ENCODE data around the gene ADAMTS19.

ADAMTS19 gene

DNA sequence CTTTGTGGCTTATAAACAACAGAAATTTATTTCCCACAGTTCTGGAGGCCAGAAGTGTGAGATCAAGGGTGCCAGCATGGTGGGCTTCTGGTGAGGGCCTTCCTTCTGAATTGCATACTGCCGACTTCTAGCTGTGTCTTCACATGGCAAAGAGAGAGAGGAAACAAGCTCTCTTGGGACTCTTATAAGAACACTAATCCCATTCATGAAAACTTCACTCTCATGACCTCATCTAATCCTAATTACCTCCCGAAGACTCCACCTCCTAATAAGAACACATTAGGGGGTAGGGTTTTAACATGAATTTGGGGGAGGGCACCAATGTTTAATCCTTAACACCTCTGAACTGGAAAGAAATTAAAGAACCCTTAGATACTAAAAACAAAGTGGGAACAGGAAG lies 211.9 kb downstream of the ADAMTS19 start:
- no peak for DNase-seq (ENCODE audit: low spot score)

DNA sequence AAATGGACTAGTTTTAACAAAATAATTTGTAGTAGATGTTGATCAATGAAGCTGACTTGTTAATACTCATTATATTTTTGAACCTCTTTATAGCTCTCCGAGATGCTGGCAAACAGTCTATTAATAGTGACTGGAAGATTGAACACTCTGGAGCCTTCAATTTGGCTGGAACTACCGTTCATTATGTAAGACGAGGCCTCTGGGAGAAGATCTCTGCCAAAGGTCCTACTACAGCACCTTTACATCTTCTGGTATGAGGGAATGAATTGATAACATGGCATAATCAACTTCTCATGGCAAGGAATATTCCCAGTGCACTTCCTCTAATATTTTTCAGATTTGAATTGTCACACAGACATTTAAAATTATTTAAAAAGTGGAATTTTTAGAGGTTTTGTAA lies 219.6 kb downstream of the ADAMTS19 start:
- DNase-seq (ENCODE audit: low spot score) = no peak

DNA sequence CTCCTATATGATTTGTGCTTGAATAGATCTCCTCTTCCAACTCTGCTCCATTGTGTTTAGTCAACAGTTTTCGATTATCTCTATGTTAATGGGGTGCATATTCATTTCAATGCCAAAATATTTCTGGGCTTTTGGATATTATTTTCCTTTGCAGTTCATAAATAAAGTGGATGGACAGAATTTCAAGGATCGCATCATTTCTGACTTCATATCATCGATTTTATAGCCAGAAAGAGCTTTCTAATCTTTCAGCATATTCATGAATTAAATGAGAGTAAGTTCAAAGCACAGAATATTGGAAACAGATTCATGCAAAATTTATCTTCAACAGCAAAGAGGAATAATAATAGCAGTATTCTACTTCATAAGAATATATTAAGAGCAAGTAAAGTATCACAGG lies 227.8 kb downstream of the ADAMTS19 start:
- DNase-seq (ENCODE audit: low spot score) = no peak

DNA sequence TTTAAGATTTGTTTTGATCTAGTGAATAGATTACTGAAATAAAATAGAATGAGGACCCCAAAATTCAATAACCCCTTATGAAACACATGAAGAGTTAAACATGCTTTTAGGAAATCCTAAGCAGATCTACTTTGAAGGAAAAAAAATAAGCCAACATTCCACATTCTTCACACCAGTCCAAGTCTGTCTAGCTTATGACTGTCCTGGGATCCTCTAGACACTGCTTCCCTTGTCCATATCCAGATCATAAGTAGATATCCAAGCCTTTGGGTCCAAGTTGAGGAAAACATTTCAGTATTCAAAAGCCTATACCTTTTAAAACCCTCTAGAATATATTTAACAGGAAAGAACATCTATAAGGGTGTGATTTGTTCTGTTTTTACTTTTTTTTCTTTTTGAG lies 228.9 kb downstream of the ADAMTS19 start:
- DNase-seq (ENCODE audit: low spot score) = no peak

DNA sequence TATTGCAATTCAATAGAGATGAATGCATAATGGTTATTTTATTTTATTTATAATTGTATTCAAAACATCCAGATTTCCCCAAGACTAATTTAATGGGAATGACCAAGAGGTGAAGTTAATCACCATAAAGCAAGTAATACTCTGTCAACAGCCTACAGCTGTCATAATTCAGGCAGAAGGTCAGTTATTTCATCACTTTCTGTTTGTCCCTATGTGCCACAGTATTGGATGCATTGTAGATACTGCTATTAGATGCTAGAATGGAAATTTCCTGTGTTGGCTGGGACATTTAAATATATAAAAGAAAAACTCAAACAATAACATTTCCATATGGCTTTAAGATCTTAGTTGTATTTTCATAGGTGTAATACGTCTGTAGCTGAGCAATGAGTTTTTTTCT lies 231.1 kb downstream of the ADAMTS19 start:
- no peak for DNase-seq (ENCODE audit: low spot score)

DNA sequence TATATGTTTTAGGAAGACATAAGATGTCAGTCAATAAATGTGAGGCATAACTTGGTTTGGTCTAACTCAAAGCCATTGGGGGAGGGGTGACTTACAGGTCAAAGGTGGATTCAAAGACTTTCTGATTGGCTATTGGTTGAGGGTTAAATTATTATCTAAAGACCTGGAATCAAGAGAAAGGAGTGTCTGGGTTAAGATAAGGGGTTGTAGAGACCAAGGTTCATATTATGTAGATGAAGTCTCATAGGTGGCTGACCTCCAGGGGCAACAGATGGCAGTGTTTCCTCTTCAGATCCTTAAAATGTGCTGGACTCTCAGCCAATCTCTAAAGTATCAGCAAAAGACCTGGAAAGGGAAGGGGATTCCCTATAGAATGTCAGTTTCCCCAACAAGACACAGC lies 236.5 kb downstream of the ADAMTS19 start:
- no peak for DNase-seq (ENCODE audit: low spot score)

DNA sequence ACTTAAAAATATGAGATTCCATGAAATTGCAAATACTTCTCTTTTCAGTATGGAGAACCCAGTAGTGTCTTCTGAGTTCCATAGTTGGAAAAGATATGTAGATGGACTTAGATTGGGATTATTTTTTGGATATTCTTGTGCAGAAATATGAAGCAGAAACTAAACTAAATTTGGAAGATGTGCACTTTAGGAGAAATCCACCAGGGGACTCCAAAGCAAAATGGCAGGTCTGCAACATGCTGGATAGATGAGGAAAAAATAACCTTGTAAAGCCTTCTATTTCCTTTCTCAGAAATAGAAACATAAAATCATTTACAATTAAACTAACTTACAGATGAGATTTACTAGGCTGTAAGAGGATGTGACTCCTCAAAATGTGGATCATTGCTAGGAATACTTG lies 238.6 kb downstream of the ADAMTS19 start:
- DNase-seq (ENCODE audit: low spot score) = peak; percentile 14

DNA sequence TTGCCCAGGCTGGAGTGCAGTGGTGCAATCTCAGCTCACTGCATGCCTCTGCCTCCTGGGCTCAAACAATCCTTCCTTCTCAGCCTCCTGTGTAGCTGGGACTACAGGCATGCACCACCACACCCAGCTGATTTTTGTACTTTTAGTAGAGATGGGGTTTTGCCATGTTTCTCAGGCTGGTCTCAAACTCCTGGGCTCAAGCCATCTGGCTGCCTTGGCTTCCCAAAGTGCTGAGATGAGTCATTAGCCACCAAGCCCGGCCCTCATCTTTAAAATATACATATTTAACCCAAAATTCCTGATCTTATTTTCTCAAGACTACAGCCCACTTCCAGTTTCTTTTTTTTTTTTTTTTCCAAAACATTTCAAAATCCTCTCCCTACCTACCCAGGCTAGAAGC lies 256.1 kb downstream of the ADAMTS19 start:
- DNase-seq (ENCODE audit: low spot score) = no peak

DNA sequence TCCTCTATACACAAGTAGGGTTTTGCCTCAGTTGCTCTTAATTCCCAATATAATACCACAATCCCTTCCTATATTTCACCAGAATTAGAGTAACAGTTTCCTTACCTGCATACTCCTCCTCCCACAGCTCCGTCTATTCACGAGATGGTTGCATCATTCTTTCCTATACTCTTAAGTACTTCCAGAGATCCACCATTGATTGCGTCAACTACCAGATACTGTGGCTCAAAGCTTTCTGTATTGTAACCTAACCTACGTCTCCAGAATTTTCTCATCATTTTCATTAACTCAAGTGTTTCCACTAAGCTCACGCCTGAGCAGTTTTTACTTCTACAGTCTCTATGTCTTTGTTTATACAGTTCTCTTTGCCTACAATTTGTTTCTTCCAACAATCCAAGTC lies 256.6 kb downstream of the ADAMTS19 start:
- DNase-seq (ENCODE audit: low spot score) = no peak

DNA sequence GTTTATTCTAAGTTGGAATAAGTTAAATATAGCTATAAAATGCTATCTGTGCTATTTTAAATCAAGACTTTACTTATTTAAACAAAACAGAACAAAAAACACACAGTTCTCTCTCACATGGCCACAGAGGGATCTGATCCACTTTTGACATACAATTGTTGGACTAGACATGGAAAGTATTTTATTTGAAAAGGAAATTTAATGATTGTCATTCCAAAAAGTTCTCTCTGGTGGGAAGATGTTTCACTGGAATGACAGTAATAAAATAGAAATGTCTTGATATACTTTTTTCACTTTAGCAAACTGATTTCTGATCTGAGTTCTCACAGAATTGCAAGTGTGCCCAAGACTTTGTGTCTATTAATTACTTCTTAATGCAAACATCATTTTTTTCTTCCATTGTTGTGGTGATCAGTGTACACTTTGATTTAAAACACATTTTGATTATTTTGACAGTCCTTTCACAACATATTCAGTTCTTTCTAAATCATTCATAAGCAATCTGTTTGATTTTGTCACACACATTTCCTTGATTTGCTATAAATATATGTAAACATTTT lies 257.7 kb downstream of the ADAMTS19 start:
- no peak for DNase-seq (ENCODE audit: low spot score)

DNA sequence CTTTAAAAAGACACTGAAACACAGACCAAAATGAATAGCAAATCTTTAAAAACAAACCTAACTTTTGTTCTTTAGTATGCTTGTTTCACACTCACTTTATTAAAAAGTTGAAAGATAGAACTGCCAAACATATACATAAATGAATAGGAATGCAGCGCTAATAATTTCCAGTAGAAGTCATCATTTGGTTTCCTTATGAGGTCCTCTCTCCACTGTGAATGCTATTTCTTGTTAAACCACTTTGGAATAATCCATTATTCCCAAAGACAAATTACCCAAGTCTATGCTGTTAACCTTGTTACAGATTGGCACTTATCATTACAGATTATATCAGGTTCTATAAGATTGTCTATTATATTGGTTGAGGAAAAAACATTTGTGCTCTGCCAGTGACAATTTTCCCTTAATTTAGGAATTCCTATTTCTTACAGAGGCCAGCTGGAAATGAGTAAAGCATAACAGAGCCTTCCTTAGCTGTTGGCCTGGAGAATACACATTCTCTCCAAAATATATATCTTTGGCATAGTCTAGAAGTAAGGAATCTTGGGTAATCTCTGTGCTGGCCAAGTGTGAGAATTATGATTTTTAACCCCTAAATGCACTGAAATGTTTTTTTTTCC lies 258.5 kb downstream of the ADAMTS19 start:
- no peak for DNase-seq (ENCODE audit: low spot score)

DNA sequence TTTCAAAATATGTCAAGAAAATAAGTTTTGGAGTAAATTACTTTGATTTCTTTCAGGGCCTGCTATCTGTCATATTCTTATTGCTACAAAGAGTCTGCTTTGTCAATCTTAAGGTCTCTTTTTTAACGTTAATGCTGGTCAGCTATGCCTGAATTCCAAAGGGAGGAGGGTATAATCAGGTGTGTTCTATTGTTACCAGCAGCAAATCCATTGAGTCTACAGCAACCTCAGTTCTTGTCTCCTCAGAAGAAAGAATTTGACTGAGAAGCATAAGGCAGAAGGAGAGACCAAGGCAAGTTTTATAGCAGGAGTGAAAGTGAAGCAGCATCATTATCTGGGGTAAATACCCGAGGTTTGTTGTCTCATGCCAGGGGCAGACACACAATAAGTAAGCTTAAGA lies 264.1 kb downstream of the ADAMTS19 start:
- no peak for DNase-seq (ENCODE audit: low spot score)

DNA sequence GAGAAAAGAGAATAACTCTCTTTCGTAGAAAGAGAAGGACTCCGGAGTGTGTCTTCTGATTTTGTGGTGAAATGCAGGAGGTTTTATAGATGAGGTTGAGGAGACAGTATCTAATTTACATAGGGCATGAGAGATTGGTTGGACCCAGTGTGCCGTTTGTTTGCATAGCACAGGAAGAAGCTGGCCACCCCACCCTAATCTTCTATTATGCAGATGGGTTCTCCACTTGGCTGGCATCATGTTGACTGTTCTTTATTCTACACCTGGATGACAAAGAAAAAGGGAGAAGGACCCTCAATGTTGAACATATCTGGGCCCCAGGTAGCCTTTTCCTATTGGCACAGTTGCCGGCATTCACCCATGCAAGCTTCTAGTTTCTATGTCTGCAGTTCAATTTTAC lies 264.5 kb downstream of the ADAMTS19 start:
- DNase-seq (ENCODE audit: low spot score) = no peak

DNA sequence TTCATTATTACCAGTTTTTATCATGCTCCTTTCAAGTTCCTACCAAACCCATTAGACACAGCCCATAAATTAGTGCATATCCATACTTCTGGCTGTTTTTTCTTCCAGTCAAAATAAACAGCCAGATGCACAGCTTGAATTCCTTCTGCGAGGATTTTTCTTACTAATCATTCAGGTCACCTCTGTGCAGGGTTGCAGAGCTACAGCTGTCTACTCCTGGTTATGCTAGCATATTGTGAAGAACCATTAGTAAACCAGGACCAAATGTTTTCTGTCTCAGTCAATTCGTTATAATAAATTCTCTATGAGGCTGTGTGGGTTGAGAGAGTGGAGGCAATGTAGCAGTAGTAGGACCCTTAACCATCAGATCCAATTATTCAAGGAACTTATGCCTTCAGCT lies 279.7 kb downstream of the ADAMTS19 start:
- no peak for DNase-seq (ENCODE audit: low spot score)

DNA sequence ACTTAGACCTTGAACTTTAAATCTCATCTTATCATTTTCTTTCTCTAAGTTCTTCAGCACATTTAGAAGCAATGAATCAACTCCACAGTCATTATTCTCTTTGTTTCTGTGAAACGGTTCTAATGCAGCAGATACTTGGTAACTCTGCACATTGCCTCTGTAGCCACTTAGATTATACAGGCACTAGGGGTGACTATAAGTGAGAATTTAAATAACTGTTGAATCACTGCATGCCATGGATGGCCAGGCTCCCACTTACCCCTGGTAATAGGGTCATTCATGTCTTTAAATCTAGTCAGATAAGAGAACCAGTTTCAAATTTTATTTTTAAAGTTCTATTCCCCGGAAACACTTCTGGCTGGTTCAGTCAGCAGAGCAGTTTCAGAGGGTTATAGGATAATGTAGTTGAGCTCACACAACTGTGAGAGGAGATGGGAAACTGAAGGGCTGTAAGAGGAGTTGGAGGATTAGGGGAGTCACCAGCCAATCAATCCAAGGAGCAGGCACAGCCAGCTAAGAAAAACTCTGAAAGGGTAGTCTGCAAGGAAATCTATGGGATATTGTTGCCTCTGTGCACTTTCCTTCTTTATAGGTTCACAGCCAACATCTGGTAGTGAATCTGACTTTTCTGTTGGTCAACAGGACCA lies 283.6 kb downstream of the ADAMTS19 start:
- no peak for DNase-seq (ENCODE audit: low spot score)

DNA sequence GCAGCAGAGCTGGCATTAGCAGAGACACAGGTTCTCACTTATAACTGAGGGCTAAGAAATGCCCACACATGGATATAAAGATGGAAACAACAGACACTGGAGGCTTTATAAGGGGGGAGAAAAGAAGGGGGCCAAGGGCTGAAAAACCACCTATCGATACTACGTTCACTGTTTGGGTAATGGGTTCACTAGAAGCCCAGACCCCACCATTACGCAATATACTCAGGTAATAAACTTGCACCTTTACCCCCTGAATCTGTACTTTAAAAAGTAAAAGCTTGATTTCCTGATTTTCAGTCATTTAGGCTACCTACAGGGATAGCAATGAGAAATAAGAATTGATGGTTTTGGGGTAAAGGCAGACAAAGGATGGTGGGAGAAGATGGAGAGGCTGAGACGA lies 285.9 kb downstream of the ADAMTS19 start:
- no peak for DNase-seq (ENCODE audit: low spot score)

DNA sequence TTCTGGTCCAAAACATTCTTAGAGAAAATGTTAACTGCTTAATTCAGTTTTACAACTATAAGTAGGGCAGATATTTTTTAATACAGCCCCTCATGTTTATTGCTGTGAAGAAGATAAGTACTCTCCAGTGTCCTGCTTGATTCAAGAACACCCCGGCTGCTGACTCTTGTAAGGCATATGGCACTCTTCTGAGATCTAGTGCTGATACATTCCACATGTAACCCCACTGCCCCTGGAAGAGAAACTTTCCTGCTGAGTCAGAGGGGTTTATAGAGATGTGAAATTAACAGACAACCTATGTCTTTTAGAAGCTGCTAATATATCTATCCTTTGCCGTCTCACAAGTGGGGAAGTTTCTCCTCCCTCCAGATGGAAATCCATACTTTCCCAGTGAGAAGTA lies 286.8 kb downstream of the ADAMTS19 start:
- no peak for DNase-seq (ENCODE audit: low spot score)

DNA sequence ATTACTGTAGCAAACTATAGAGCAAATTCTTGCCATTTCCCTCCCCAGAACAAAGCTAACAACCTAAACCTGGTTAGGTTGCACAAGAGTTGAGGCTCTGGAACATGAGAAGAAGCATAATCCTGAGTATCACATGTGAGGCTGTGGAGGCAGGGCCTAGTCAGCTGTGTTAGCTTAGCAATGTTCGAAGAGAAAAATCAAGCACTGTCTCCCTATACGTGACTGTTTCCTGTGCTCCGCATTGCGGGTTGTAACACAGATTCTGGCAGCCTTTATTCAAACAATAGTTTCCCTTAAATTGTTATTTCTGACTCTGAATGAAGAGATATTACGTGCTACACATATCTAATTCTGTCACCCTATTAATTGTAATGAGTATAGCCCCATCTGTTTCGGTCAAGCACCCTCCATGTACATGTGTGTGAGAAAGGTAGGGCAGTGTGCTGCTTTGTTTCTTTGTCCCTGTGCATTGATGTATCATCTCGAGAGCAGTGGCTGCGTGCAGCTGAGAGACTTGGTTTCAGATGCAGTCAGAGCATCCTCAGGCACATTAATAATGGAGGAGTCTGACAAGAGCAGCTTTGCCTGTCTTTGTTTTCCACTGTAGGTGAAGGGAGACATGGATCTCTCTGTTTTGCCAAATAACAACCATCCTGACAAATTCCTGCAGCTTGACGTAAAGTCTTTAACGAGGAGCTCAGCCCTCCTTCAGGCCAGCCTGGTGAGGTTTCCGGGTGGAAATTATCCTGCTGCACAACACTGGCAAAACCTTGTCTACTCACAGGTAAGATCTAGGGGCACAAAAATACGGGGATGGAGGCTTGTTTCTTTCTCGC lies 287.7 kb downstream of the ADAMTS19 start, which contains the start of gene MINAR2:
TSS of gene MINAR2 (plus strand) at position 523 of the 836 bp plus-strand sequence. CDS start at position 620, 97 bp downstream.
- DNase-seq (ENCODE audit: low spot score) = no peak

DNA sequence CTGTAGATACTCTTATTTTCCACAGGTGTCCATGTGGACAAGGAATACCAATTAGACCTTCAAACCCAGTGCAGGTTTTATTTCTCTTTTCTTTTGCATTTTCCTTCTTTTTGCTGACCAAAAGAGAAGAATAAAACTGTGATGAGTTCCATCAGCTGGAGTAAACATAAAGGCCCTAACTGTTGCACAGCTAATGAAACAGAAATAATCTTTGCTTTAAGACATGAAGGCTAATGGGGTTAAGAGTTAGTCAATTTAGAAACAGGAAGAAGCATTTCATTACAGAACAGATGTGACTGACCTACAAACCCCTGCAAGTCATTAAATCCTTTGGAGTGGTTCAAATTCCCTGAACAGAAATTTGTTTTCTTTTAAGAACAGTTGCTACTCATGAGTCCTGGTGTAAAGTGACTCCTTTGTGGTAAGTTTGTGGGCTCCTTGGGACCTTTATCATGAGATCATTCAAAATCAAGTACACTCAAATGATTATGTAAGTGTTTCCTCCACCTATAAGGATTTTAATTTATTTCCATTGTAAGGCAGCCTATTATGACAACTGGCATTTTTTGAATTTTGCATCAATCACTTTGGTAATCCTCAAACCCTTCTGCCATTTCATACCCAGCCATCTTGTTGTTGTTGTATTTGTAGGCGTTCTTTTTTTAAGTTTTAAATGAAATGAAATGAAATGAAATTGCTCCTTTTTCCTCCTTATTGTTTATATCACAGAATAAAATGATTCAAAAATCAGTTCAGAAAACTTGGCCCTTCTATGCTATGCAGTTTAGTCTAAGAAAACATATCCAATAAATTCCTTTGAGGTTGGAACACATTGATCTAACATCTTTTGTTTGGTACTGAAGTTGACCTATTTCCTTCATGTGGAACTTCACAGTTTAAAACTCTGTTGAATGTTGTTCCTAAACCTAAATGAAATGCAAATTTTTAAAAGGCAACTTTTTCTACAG lies 289.1 kb downstream of the ADAMTS19 start:
- no peak for DNase-seq (ENCODE audit: low spot score)

DNA sequence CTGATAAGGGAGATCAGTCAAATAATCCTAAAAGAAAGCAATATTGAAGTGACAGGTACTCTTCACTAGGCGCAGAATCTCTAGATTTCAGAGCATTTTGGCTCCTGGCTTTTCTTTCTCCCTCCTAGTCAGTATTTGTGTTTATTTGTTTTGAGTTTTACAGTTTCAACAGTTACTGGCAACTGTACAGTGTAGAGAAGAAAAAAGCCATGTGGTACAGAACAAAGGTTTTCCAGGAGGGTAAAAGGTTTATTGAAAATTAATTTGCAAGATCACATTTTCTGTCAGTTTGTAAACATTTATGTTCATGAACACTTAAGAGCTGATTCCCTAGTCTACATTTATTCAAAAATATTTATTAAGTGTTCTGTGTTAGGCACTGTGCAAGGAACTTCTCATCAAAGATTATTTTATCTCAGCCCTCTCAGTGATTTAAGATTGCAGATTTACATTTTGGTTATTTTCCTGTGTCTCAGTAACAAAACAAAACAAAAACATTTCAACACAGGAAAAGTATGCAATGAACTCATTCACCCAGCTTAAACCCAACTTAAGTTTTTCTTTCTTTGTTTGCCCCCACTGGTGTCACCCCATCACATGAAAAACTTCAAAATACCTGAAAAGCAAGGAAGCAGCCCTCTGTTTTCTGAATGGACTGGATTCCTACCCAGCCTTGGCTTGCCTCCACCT lies 300.7 kb downstream of the ADAMTS19 start:
- DNase-seq (ENCODE audit: low spot score) = no peak

DNA sequence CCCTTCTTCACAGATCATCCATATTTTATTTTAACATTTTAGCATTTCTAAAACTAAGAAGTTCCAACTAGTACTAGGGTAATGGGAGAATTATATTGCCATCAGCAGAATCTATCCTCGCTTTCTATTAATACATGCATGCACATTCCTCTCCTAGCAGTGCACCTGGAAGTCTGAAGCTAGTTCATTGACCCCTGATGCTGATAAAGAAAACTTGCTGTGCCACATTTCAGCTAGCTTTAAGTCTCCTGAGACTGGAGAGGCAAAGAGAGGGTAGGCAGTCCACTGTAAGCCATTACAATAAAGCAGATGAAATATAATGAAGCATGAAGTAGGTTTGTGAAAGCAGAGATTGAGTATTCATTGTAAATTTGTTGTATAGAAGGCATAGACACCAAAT lies 303.6 kb downstream of the ADAMTS19 start:
- no peak for DNase-seq (ENCODE audit: low spot score)
